Activated T-helper 2 cell treated with anti-CD3 and anti-CD28 coated beads, Interferon-gamma antibody, Interleukin-2, Interleukin-4, amounts not matched to agents 10 μg/mL and 5 μg/mL and 100 μg/mL, durations not matched to agents 14 hours and 24 hours and 36 hours (primary cell): ENCODE results near the gene MYO5C. TPM values are rescaled to one million over a fixed set of nuclear protein-coding genes. Genes with fewer than 3 reads are reported as not detected.

ENCODE experiments used
- DNase-seq: peaks from one replicate; pipeline ENCODE4 v3.0.0; 2021; ENCODE audit warnings: low spot score
- H3K27ac Mint-ChIP-seq: one replicate; pipeline ENCODE4 v1.8.0; 2021; ENCODE audit warnings: mixed read lengths
- H3K27me3 Mint-ChIP-seq: one replicate; pipeline ENCODE4 v1.8.0; 2021; ENCODE audit warnings: low read depth, mixed read lengths
- H3K36me3 Mint-ChIP-seq: one replicate; pipeline ENCODE4 v1.8.0; 2021; ENCODE audit warnings: low read depth, mixed read lengths
- H3K4me1 Mint-ChIP-seq: one replicate; pipeline ENCODE4 v1.8.0; 2021; ENCODE audit warnings: low read depth, mixed read lengths
- H3K4me3 Mint-ChIP-seq: one replicate; pipeline ENCODE4 v1.8.0; 2021; ENCODE audit warnings: low read depth, mild to moderate bottlenecking, moderate library complexity, mixed read lengths
- H3K9me3 Mint-ChIP-seq: one replicate; pipeline ENCODE4 v1.8.0; 2021; ENCODE audit warnings: mixed read lengths
- intact Hi-C: fragments of 100-400 bp; cut with micrococcal nuclease; formaldehyde crosslinking; loops from one replicate; pipeline ENCODE4 v1.15.1; 2023
- total RNA-seq: library from RNA; stranded (reverse); gene quantifications from 2 replicates; pipeline ENCODE4 v1.2.3, GENCODE V29; 2022

Gene MYO5C
- total RNA-seq, 1 donor from 2014 or later = 0.32 TPM

DNA sequence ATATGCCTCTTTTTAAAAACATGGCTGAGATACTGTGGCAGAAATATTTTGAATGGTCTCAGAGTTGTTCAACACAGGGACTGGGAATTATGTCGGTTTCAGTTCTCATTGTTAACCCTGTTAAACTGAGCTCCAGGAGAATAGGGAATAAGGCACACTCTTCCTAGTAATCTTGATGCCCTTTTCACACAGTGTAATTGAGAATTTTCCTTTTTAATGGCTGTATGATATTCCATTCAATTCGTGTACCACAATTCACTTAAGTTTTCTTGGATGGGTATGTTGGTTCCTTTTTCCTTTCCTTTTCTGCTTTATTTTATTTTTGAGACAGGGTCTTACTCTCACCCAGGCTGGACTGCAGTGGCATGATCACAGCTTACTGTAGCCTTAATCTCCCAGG is 149.3 kb downstream of the MYO5C start:
- intact Hi-C loops = no loop called here
- Mint-ChIP-seq H3K27me3 (no peaks in the 10 kb centered on the region), H3K9me3 (no peaks in the 10 kb centered on the region), H3K27ac (no peak overlapping the region), H3K4me3 (no peak overlapping the region), H3K4me1 (no peaks in the 10 kb centered on the region), H3K36me3 (peaks cover 23% of the 10 kb centered on the region)
- no peak for DNase-seq

DNA sequence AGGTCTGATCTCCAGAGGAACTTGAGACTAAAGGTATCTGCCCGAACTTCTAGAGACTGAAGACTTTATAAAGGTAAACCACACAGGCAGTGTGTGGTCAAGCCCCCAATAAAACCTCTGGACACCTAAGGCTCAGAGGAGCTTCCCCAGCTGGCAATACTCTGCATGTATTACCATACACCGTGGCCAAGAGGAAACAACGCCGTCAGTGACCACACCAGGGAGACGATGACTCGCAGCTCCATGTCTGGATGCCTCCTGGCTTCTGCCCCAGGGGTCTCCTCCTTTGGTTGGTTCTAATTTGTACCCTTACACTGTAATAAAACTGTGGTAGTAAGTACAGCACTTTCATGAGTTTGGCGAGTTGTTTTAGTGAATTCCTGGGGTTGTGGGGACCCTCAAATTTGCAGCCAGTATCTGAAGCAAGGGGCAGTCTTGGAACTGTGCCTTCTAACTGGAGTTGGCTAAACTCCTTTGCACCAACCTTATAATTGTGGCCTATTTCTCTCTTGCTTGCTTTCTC is 150.9 kb downstream of the MYO5C start:
- H3K27ac Mint-ChIP-seq = no peak overlapping the region

DNA sequence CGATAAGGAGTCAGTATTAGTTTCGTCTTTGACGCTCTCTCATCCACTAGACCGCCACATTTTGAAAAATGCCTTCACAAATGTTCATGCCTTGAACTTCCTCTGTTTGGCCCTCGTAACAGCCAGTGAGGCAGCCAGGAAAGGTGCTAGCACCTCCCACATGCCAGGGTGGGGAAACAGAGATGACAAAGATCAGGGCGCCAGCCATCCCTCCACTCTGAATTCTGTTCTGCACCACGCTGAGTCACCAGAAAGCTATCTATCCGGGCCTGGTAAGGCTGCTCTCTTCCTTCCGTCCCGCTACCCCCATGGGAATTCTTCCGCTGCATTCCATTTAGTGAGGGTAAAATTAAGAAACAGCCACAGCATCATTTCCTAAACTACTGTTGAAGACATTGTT is 151.7 kb downstream of the MYO5C start:
- Mint-ChIP-seq H3K4me1 (peaks cover 6% of the 10 kb centered on the region), H3K36me3 (peaks cover 23% of the 10 kb centered on the region), H3K4me3 (no peak overlapping the region), H3K27me3 (no peaks in the 10 kb centered on the region), H3K27ac (no peak overlapping the region), H3K9me3 (no peaks in the 10 kb centered on the region)
- intact Hi-C loops = no loop called here
- DNase-seq = no peak

More for the DNA sequence above, 150.9 kb downstream of the MYO5C start:
- Mint-ChIP-seq H3K36me3 (peaks cover 26% of the 10 kb centered on the region), H3K4me3 (no peak overlapping the region), H3K27me3 (no peaks in the 10 kb centered on the region), H3K4me1 (peaks cover 3% of the 10 kb centered on the region), H3K9me3 (no peaks in the 10 kb centered on the region)
- no peak for DNase-seq
- intact Hi-C loops = no loop called here

Other genes with a start within 250 kb of the MYO5C start
- 0.41 TPM in 1 of 2 replicates, not detected in the other for gene BCL2L10, start 183.0 kb downstream of the MYO5C start, total RNA-seq
- 25.8 and 27.4 TPM in 2 replicates for gene GNB5, start 104.4 kb downstream of the MYO5C start, total RNA-seq
- gene MYO5A, start 233.1 kb upstream of the MYO5C start, total RNA-seq = 22.8 and 23.6 TPM in 2 replicates